Muscle of leg (tissue), 11 donors: ENCODE measurements around the gene C1orf159. TPM values are rescaled to one million over a fixed set of nuclear protein-coding genes. Genes with fewer than 3 reads are reported as not detected.

ENCODE experiments used
- DNase-seq: peaks from one replicate; pipeline ENCODE4 v3.0.0; 2013
- H3K27ac ChIP-seq: one replicate; pipeline ENCODE4 v1.5.1; 2013; ENCODE audit warnings: mild to moderate bottlenecking, low read length, control low read depth
- H3K27me3 ChIP-seq: one replicate; pipeline ENCODE4 v1.6.1; 2013; ENCODE audit warnings: low read length; ENCODE audit not compliant: control insufficient read depth, insufficient read depth
- H3K36me3 ChIP-seq: one replicate; pipeline ENCODE4 v1.6.1; 2013; ENCODE audit warnings: low read length; ENCODE audit not compliant: control insufficient read depth, insufficient read depth
- H3K4me1 ChIP-seq: one replicate; pipeline ENCODE4 v1.6.1; 2013; ENCODE audit warnings: low read length; ENCODE audit not compliant: control insufficient read depth, insufficient read depth
- H3K4me3 ChIP-seq: one replicate; pipeline ENCODE4 v1.5.1; 2013; ENCODE audit warnings: low read length, control low read depth
- H3K9me3 ChIP-seq: replicated peaks from 2 replicates; pipeline ENCODE4 v1.6.1; 2013; ENCODE audit warnings: low read depth, low read length; ENCODE audit not compliant: control insufficient read depth
- WGBS: methylation state at CpG from one replicate; pipeline ENCODE4 v1.1.5; 2013; ENCODE audit warnings: missing lambda C conversion rate; ENCODE audit not compliant: insufficient coverage; 5-methylcytosine and 5-hydroxymethylcytosine counted together
- polyA plus RNA-seq, 8 donors: library from polyadenylated mRNA; unstranded; fragments of 120-200 nt; gene quantifications; one replicate each; pipeline versions ENCODE4 v1.2.1 to v1.2.3, GENCODE V29; 2013; ENCODE audit warnings: inconsistent platforms in 1 of 8, low replicate concordance in 1 of 8; ENCODE audit not compliant: insufficient read length in 8 of 8, insufficient read depth in 1 of 8
- total RNA-seq: library from RNA; stranded (reverse); fragments of 120-200 nt; gene quantifications from one replicate; pipeline ENCODE4 v1.2.4, GENCODE V29; 2013

The C1orf159 gene
- total and polyA plus RNA-seq, 9 donors: 4.5 to 8.4 (median 6.1) TPM

DNA sequence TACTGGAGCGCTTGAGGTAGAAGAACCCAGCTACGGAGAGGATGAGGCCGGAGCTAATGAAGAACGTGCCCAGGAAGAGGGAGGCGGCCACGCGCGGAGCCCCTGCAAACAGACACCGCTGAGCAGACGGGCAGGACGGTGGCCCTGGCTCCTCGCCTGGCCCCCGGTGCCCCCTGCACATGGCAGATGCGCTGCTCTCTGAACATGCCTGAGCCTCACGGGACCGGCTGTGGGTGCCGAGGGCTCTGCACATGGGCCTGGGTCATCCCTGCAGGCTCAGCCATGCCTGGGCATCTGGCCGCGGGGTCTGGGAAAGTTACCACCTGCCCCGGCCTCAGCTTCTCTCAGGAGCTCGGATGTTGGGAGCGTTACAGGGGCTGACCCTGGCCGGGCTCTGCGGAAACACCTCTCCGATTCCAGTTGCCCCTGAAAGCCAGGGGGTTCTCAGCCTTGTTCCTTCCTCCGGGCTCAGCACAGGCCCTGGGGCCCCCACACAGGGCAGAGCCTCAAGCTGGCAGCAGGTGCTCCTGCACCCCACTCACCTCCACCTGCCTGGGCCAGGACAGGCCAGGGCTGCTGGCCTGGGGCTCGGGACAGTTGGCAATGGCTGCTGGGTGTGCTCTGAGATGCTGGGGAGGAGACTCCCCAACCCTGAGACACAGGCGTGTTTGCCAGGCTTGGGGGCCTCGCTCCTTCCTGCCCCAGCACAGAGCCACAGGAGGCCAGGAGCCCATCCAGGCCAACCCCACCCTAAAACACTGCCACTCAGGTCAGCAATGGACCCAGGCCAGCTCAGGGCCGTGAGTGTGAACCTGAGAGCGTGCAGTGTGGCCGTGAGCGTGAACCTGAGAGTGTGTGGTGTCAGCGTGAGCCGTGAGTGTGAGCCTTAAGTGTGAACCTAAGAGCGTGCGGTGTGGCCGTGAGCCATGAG lies 29.7 kb downstream of the C1orf159 start:
- WGBS: 86% methylated on average over 37 of the region's 38 CpGs
- no peak overlapping the region for H3K27ac ChIP-seq
- no peak overlapping the region for H3K4me3 ChIP-seq
- H3K27me3 ChIP-seq: no peaks in the 10 kb centered on the region
- no peaks in the 10 kb centered on the region for H3K9me3 ChIP-seq
- no peaks in the 10 kb centered on the region for H3K4me1 ChIP-seq
- DNase-seq: peak; percentile 1
- peaks cover 4% of the 10 kb centered on the region for H3K36me3 ChIP-seq

DNA sequence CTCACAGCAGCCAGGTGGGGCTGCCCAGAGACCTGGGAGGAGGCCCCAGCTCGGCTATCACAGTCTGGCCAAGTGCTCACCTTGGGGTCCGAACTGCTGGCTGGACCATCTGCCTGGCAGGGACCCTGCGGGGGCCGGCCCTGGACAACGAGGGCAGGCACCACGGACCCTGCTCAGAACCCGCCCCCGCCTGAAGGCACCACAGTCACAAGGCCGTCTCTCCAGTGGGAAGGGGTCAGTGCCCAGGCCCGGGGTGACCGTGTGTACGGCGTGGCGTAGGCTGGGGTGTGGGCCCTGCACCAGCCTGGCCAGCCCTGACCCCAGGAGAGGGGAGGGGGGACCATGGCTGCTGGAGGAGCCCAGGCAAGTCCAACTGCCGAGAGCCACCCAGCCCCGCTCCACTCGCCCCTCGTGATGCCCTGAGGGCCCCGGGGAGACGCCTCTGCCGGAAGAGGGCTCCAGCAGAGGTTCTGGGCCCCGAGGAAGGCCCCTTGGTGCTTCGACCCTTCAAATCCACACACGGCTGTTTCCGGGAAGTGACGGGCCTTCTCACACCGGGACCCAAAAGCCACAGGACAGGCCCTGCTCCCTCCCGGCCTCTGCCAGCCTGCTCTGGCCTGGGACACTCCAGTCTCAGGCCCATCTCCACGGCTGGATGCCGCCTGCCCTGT lies 30.6 kb downstream of the C1orf159 start:
- DNase-seq: peak; percentile 1
- Histone ChIP-seq H3K27ac (no peak overlapping the region), H3K4me1 (peaks cover 3% of the 10 kb centered on the region), H3K4me3 (no peak overlapping the region), H3K36me3 (peaks cover 4% of the 10 kb centered on the region), H3K9me3 (no peaks in the 10 kb centered on the region), H3K27me3 (peaks cover under 1% of the 10 kb centered on the region)
- 83% methylated on average over 30 of the region's 30 CpGs for WGBS

DNA sequence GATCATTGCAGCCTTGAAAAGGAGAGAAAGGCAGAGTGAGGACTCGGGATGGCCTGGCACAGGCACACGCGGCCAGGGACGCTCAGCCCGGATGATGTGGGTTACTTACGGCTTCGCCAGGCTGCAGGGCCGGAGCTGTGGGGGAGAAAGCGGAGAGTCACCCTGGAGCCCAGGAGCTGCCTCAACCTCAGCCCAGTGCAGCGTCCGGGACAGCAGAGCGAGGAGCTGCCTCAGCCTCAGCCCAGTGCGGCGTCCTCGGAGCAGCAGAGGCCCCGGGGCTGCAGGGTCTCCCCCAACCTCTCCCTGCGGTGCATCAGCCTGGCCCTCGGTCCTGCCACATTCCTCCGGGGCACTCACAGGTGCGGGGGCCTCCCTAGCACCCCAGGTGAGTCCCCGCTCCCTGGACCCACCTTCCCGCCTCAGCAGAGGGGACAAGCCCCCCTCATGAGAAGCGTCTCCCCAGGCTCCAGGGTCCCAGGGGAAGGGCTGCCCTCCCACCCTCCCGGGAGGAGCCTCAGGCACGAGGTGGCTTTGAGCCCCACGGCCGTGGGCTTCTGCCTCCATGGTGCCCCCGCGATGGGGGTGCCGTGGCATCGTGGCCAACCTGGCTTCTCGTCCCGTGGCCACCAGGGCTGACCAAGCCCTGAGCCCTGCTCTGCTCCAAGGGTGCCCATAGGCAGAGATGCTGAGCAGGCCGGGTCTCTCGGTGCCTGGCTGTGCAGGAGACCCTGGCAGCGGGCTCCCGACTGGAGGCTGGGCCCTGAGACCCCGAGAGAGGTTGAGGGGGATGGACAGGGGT lies 31.3 kb downstream of the C1orf159 start:
- DNase-seq: peak; percentile 2
- Histone ChIP-seq H3K27ac (no peak overlapping the region), H3K36me3 (peaks cover 4% of the 10 kb centered on the region), H3K4me3 (no peak overlapping the region), H3K27me3 (peaks cover 7% of the 10 kb centered on the region), H3K4me1 (peaks cover 10% of the 10 kb centered on the region), H3K9me3 (no peaks in the 10 kb centered on the region)
- 79% methylated on average over 33 of the region's 38 CpGs for WGBS

DNA sequence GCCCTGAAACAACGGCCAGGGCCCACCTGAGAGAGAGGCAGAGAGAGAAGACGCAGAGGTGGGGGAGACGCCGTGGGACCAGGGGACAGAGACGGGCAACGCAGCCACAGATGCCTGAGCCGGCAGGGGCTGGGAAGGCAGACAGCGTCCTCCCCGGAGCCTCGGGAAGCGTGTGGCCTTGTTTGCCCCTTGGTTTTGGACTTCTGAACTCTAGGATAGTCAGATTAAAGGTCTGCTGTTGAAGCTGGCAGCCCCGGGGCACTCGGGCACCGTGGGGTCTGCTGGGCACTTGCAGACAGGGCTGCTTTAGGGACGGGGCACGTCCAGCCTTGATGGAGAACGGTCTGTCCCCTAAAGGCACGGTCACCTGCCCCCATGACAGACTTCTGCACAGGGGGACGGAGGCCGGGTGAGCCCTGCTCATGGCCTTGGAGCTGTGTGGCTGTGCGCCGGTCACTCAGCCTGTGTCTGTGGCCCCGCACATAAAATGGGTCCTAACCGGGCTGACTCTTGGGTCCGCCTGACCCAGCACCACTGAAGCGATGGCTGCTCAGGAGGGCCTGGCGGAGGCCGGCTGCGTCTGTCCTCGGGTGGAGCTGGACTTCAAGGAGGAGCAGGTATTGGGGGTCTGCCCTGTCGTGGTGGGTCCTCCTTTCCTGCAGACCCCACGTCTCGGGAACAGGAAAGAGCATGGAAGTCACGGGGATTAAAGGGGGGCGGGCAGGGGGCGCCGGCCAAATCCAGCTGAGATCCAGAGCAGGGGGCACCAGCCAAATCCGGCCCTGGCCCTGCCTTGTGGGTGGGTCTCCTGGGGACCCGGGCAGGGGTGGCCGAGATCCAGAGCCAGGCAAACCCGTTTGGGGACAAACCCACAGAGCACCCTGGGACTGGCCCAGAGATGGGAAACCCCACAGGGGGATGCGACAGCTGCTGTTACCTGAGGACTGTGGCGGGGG lies 32.2 kb downstream of the C1orf159 start:
- Histone ChIP-seq H3K4me1 (peaks cover 14% of the 10 kb centered on the region), H3K4me3 (no peak overlapping the region), H3K27ac (no peak overlapping the region), H3K9me3 (no peaks in the 10 kb centered on the region), H3K36me3 (peaks cover 4% of the 10 kb centered on the region), H3K27me3 (peaks cover 11% of the 10 kb centered on the region)
- peak; percentile 2 for DNase-seq
- 83% methylated on average over 41 of the region's 43 CpGs for WGBS

DNA sequence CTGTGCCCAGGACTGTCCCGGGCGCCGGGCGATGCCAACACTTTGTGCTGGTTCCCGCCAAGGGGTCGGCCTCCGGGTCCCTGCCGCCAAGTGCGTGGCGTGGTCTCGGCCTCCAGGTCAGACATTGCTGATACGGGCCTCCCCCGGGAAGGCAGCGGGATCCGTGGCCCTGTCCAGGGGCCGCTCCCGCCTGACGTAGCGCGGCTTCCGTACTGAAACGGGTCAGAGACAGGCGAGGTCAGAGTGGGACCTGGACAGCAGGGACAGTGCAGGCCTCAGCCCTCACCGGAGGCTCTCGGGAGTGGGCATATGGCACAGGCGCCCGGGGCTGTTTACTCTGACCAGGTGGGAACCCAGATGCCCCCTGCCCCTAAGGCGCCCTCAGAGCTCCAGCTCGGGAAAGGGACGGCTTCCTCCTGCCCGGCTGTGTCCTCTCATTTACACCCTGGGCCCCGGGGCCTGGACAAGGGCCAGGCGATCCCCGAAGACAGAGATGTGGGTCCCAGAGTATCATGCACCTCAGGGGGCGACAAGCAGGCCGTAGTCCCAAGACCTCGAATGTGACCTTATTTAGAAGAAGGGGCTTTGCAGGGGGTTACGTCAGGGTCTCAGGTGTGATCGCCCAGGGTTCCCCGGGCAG lies 33.0 kb downstream of the C1orf159 start:
- Histone ChIP-seq H3K9me3 (no peaks in the 10 kb centered on the region), H3K36me3 (peaks cover 4% of the 10 kb centered on the region), H3K4me1 (peaks cover 14% of the 10 kb centered on the region), H3K4me3 (no peak overlapping the region), H3K27me3 (peaks cover 11% of the 10 kb centered on the region), H3K27ac (no peak overlapping the region)
- WGBS: 88% methylated on average over 40 of the region's 40 CpGs
- DNase-seq: peak; percentile 5

DNA sequence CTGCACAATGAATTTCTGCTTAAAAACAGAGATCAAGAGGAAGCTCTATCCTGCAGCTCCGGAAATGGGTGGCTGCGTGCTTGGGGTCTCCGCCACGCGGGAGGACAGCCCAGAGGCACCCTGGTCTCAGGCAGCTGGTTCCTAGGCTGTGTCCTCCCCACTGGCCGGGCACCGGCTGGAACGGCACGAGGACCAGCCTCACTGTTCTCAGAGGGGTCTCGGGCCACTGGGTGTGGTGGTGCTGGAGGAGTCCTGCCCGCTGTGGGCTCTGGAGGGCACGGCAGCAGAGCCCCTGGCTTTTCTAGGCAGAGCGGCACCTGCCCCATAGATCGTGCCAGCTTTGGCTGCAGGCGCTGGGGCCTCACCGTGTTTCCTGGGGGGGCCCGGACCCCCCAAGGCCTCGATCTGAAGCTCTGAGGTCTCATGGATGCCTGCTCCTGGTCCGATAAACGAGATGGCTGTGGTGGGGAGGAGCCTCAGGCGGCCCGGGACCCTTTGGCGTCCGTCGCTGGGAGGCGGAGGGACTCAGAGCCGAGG lies 33.6 kb downstream of the C1orf159 start:
- WGBS: 81% methylated on average over 24 of the region's 27 CpGs
- no peak overlapping the region for H3K4me3 ChIP-seq
- peaks cover 11% of the 10 kb centered on the region for H3K27me3 ChIP-seq
- H3K36me3 ChIP-seq: peaks cover 4% of the 10 kb centered on the region
- no peak overlapping the region for H3K27ac ChIP-seq
- peak; percentile 7 for DNase-seq
- H3K9me3 ChIP-seq: no peaks in the 10 kb centered on the region
- H3K4me1 ChIP-seq: peaks cover 14% of the 10 kb centered on the region

DNA sequence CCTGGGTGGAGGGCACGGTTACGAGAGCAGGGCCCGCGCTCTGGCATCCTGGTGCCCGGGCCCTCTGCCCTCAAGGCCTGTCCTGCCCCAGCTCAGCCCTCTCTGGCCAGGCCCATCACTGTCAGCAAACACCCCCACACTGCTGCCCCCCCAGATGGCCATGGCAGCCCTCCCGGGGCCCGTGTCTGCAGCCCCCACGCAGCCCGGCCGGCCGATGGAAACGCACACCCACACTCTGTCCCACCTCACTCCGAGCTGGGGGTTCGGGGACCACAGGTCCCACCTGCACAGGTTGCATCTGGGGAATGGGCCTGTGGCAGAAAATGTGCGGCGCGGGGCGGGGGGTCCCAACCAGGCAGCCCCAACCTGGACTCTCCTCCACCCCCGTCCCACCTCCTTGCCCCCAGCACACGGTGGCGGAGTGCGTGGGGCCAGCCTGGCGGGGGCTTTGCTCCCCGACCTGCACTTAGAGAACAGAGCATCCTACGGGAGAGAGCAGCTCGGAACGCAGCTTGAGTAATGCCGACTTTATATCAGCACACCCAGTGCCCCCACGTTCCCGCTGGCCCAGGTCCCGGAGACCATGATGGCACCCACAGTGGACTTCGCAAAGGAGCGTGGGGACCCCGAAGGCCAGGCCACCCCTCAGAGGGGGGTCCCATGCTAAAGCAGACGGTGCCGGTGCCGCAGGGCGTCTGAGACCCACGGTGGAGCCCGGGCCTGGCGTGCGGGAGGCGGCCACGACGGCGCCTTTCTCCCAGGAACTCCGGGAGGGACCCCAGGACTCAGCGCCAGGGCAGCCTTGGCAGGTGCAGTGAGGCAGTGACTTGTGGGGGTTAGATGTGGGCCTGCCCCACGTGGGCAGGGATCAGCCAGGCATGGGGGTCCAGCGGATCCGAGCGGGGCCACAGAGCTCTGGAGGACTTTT lies 34.3 kb downstream of the C1orf159 start:
- Histone ChIP-seq H3K4me1 (peaks cover 14% of the 10 kb centered on the region), H3K4me3 (no peak overlapping the region), H3K27me3 (peaks cover 11% of the 10 kb centered on the region), H3K9me3 (no peaks in the 10 kb centered on the region), H3K27ac (no peak overlapping the region), H3K36me3 (peaks cover 4% of the 10 kb centered on the region)
- WGBS: 83% methylated on average over 40 of the region's 52 CpGs
- peak; percentile 4 for DNase-seq

DNA sequence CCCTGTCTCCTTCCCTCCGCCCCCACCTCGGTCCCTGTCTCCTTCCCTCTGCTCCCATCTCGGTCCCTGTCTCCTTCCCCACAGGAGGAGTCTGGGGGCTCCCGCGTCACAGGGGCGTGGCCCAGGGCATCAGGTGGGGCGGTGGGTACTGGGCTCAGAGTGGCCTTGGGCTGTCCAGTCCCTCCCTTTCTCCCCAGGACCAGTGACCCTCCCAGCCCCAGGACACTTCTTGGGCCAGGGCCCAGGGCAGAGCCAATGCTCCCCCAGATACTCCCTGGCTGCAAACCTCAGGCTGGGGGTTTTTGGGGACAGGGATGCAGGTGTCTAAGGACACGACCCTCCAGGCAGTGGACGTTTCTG lies 35.0 kb downstream of the C1orf159 start:
- H3K9me3 ChIP-seq: no peaks in the 10 kb centered on the region
- H3K36me3 ChIP-seq: peaks cover 4% of the 10 kb centered on the region
- DNase-seq: peak; percentile 10
- 62% methylated on average over 2 of the region's 9 CpGs for WGBS
- H3K4me3 ChIP-seq: no peak overlapping the region
- H3K4me1 ChIP-seq: peaks cover 14% of the 10 kb centered on the region
- peaks cover 11% of the 10 kb centered on the region for H3K27me3 ChIP-seq
- no peak overlapping the region for H3K27ac ChIP-seq
